H1 (cell line): ENCODE results near the gene MSI2. TPM values are rescaled to one million over a fixed set of nuclear protein-coding genes. Genes with fewer than 3 reads are reported as not detected.

Source experiments
- EP300 ChIP-seq, 2 experiments: IDR thresholded peaks; 1 replicate in 1 of 2; 2 replicates in 1 of 2; pipeline ENCODE4 v1.6.1; 2011 to 2012; ENCODE audit warnings: low read depth in 2 of 2, low read length in 2 of 2, mild to moderate bottlenecking in 2 of 2, borderline replicate concordance in 1 of 2, inconsistent platforms in 1 of 2, moderate library complexity in 1 of 2
- TCF12 ChIP-seq: IDR thresholded peaks from 2 replicates; pipeline ENCODE4 v1.6.1; 2011; ENCODE audit warnings: low read depth, mild to moderate bottlenecking, low read length
- polyA plus RNA-seq, 7 experiments: library from polyadenylated mRNA; depleted of rRNA in 3 of 7; stranded (reverse) in 5 of 7; unstranded in 2 of 7; fragments of >200 nt in 5 of 7; fragments of 200-250 nt in 2 of 7; gene quantifications; 1 replicate in 5 of 7; 2 replicates in 1 of 7; 4 replicates in 1 of 7; pipeline versions ENCODE4 v1.2.1 to v1.2.3, GENCODE V29; 2011 to 2013; ENCODE audit warnings: missing spikeins in 2 of 7, mixed read lengths in 2 of 7
- total RNA-seq: library from RNA; stranded (reverse); fragmentation: NEBNext Ultra II Directional; extraction: Animal tissue kit (Norgen Biotek cat#: 25700); gene quantifications from 2 replicates; pipeline ENCODE4 v1.2.1, GENCODE V29; 2021

The MSI2 gene
- total and polyA plus RNA-seq, 2 of the 8 experiments (the other 6 are each of a cell fraction or from before 2014, with no cell fraction given), result 36.7 to 80.6 TPM

DNA sequence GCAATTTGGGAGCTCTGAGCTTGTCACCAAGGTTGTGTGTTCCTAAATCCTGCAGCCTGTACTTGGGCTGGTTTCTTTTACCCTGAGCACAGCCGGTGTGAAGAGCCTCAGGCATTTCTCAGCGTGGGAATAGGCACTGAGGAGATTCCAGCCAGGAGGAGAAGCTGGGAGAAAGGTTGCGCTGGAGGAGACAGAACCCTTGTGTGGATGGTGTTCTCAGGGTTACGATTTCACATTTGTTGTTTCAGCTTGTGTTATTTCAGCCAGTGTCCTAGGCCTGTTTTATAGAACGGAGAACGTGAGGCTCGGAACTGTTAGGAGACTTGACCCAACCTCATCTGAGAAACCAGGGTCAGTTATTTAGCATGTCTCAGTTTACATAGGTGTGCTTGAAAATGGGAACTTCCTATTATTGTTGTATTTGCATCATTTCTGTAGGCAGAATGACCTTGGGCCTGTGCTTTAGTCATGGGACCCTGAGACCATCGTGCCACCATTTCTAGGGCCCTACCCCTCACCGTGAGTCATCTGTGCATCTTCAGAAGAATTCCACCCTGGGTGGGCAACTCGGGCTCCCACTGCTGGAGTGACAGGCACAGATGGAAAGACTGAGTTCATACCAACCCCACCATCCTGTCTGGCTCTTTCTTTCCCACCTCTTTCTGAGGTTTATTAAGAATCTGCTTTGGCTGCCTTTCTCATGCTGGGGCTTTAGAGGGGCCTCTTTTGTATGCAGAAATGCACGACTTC, 134.9 kb downstream of the MSI2 start (continued):
- no peak for TF ChIP-seq EP300 (IDR thresholded peaks at IDR 0.05; ENCODE audit: borderline replicate concordance in 1 of 2, low read depth in 2 of 2, low read length in 2 of 2)
- TF ChIP-seq TCF12, result no peak
